SU-DHL-6 (cell line): Measurements from ENCODE around the gene PDSS1.
"Not testable (repeated sequence)": the region's sequence is repeated elsewhere in the genome, so short reads cannot be mapped to it uniquely, and the experiment has no call there.

Source experiments
- CTCF ChIP-seq: fragments of 200-600 bp; sonication (generic); IDR thresholded peaks from one replicate; pipeline ENCODE4 v1.5.1; 2017; ENCODE audit warnings: antibody characterized with exemption, mild to moderate bottlenecking, low read length, moderate library complexity; ENCODE audit not compliant: insufficient read depth, poor library complexity, severe bottlenecking
- EZH2phosphoT487 ChIP-seq: fragments of 200-600 bp; sonication (generic), shearing (Covaris generic); conservative IDR thresholded peaks from 2 replicates; pipeline ENCODE4 v1.6.1; 2018; ENCODE audit warnings: mild to moderate bottlenecking, antibody characterized with exemption, low read length, moderate library complexity, mixed read lengths

GRCh38 chr10:26648245-26648636, 49.3 kb upstream of the PDSS1 start:
- not testable (repeated sequence) for TF ChIP-seq CTCF, EZH2phosphoT487
